Limb (tissue), 2 donors: ENCODE data around the gene RASL11B.
A peak's percentile ranks its signal among the peaks of the same experiment; 100 is the strongest.

Source experiments
- DNase-seq, 2 donors: peaks; one replicate each; pipeline ENCODE4 v3.0.0-alpha.2; 2016; ENCODE audit errors: extremely low spot score in 2 of 2

Gene RASL11B

GRCh38 chr4:52842792-52843191 is 19.3 kb upstream of the RASL11B start:
- no peak for DNase-seq

GRCh38 chr4:52843351-52843750 is 18.8 kb upstream of the RASL11B start:
- DNase-seq, result no peak

- no peak for DNase-seq
Observed at GRCh38 chr4:52843958-52844357, 18.2 kb upstream of the RASL11B start.

- no peak for DNase-seq
Observed at GRCh38 chr4:52844596-52844995, 17.5 kb upstream of the RASL11B start.

- DNase-seq, result no peak
Observed at GRCh38 chr4:52846502-52846901, 15.6 kb upstream of the RASL11B start.

- DNase-seq, result no peak
Observed at GRCh38 chr4:52848254-52848653, 13.9 kb upstream of the RASL11B start.

- DNase-seq, result no peak
Observed at GRCh38 chr4:52850406-52851124, 11.6 kb upstream of the RASL11B start.

- DNase-seq, result no peak
Observed at GRCh38 chr4:52852041-52852440, 10.1 kb upstream of the RASL11B start.

- DNase-seq, result no peak
Observed at GRCh38 chr4:52852711-52853110, 9.4 kb upstream of the RASL11B start.

- no peak for DNase-seq
Observed at GRCh38 chr4:52853351-52853750, 8.8 kb upstream of the RASL11B start.

GRCh38 chr4:52856801-52857200 is 5.3 kb upstream of the RASL11B start:
- DNase-seq, result no peak

- DNase-seq, result no peak
Observed at GRCh38 chr4:52860361-52860760, 1.8 kb upstream of the RASL11B start.

- DNase-seq, result no peak
Observed at GRCh38 chr4:52861171-52861823, 820 bp upstream of the RASL11B start.

- no peak for DNase-seq
Observed at GRCh38 chr4:52862639-52863161, 583 bp downstream of the RASL11B start.

- no peak for DNase-seq
Observed at GRCh38 chr4:52863324-52863723, 1.2 kb downstream of the RASL11B start.

- peak; percentile 61 to 80 for DNase-seq
Observed at GRCh38 chr4:52864793-52865192, 2.7 kb downstream of the RASL11B start.

- no peak for DNase-seq
Observed at GRCh38 chr4:52865300-52865699, 3.2 kb downstream of the RASL11B start.

- no peak for DNase-seq
Observed at GRCh38 chr4:52866734-52867133, 4.6 kb downstream of the RASL11B start.

GRCh38 chr4:52867163-52867562 is 5.0 kb downstream of the RASL11B start:
- DNase-seq, result no peak

- peak in 1 of 2 donors; percentile 46 for DNase-seq
Observed at GRCh38 chr4:52868133-52868532, 6.0 kb downstream of the RASL11B start.

GRCh38 chr4:52869196-52869595 is 7.1 kb downstream of the RASL11B start:
- peak; percentile 77 to 86 for DNase-seq

- DNase-seq, result no peak
Observed at GRCh38 chr4:52869656-52870055, 7.5 kb downstream of the RASL11B start.

GRCh38 chr4:52870225-52870624 is 8.1 kb downstream of the RASL11B start:
- DNase-seq, result no peak
